GM12873 (cell line): ENCODE data around the gene OGFOD2.

Source experiments
- CTCF ChIP-seq: IDR thresholded peaks from 2 replicates; pipeline ENCODE4 v1.5.1; 2012; ENCODE audit warnings: low read depth, mild to moderate bottlenecking, moderate library complexity, low read length, control low read depth; ENCODE audit not compliant: insufficient read depth; ENCODE audit errors: missing control alignments

Gene OGFOD2

DNA sequence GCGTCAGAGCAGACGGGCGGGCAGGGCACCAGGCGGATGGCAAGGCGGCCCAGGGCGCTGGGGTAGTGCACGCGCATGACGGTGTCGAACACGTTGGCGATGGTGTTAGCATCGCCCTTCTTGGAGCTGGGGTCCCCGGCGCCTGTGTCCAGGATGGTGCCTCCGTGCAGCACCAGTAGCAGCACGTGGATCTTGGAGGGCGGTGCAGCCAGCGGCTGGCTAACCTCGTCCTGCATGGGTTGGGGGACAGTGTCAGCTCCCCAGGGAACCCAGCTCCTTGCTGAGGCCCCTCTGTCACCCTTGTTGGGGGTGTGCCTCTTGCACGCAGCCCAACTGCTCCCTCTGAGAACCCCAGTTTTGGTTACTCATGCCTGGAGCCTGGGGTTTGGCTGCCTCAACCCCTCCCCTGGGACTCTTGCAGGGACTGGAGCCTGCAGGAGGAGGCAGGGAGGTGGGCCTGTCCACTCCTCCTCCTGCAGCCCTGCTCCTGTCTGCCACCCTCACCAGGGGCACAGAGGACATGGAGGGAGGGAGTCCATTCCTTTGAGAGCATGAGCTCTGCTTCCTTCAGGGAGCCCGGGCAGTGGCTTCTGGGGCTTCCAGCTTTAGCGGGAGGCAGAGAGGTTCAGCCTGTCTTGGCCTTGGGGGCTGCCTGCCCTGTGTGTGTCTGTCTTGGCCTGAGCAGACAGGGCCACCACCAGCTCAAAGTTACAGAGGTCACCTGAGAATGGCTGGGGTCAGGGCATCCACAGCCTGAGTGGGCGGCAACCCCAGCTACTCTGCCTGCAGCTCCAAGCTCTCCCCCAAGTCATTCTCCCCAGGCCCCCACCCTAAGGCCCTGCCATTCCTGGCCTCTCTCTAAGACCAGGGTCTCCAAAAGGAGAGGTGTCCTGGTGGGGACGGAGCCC, 22.6 kb downstream of the OGFOD2 start:
- no peak for TF ChIP-seq CTCF

DNA sequence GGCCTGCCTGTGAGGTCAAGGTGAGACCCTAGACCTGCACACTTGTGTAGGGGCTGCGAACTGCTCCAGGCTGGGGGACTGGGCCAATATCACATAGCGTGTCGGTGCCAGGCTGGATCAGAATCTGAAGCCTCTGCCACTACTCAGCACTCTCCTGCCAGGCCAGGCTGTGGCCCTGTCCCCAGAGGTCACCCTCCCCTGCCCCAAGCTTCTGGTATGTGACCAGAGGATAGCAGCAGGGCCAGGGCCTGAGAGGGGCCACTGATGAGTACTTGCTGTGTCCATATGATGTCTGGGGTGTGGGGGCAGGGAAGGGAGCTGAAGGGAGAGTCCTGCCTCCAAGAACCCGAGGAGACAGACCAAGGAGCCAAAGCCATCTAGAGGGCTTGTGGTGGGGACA, 23.3 kb downstream of the OGFOD2 start:
- TF ChIP-seq CTCF = no peak

DNA sequence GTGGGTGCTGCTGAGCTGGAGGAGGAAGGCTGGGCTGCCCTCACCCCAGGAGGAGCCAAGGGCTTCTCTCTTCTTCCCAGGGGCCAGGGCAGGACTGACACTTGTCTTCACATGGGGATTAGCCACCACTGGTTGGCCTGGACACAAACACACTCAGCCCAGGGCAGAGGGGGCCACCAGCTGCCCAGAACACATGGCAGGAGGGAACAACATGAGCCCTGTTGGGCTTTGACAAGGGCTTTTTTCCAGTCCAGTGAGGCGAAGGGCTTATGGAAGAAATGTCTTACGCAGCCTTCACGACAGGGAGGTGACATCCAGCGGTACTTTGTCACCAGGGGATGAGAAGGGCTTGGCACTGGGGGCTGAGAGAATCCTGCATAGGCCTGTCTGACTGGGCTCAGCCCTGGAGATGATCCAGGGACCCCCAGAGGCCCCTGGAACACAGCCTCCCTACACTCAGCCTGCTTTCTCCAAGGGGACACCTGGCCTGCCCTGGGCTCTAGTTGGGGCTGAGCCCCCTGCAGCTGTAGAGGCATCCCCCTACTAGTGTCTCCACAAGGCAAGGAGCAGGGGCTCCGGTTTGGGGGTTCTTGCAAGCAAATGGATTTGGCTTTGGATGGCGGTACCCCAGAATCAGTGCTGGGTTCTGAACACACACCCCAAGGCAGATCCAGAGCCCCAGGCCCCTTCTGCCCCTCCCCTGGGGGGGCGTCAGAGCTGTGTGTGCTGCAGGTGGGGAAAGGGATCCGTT, 24.3 kb downstream of the OGFOD2 start:
- TF ChIP-seq CTCF = no peak

DNA sequence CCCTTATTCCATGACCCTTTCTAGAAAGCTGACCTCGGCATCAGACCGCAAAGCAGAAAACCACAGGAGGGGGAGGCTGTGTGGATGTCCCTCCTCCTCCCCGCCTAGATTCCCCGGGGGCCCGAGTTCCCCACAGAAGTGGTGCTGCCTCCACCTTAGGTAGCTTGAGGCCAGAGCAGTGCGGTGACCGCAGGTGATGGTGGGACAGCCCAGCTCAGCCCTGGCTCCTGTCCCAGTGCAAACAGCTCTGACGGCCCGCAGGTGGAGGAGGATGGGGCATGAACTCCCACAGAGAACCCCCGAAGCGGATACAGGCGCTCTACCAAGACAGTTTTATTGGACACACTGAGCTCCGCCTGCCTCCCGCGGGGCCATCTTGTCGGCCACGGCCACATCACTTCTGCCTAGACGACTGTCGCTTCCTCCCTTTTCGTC, 25.0 kb downstream of the OGFOD2 start:
- no peak for TF ChIP-seq CTCF

- no peak for TF ChIP-seq CTCF
Observed at GRCh38 chr12:123000578-123000977, 25.5 kb downstream of the OGFOD2 start.

DNA sequence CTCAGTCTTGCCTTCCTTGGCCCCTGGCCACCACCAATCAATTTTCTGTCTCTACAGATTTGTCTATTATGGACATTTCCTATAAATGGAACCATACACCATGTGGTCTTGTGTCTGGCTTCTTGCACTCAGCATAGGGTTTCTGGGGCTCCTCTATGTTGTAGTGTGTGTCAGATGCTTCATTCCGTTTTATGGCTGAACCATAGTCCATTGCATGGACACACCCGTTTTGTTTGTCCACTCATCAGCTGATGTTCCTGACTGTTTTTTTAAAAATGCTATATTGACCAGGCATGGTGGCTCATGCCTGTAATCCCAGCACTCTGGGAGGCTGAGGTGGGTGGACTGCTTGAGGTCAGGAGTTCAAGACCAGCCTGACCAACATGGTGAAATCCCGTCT, 26.4 kb downstream of the OGFOD2 start:
- TF ChIP-seq CTCF = no peak

DNA sequence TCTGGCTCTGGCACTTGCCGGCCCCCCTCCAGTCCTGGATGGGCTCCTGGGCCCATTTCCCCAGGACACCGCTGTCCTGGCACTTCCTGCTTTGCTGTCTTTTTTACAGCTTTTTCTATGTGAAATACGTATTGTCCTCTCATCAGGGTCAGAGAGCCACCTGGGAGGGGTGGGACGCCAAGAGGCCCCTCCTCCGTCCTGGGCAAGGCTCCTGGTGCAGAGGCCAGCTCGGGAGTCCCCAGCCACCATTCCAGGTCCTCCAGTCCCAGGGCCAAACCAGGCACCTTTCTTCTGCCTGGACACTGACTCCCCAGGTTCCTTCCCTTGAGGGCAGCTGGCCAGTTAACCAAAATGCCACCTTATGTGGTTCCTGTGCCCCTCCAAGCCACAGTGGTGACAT, 28.2 kb downstream of the OGFOD2 start:
- TF ChIP-seq CTCF = no peak
